ENCODE measurements around the gene CABYR.

DNA sequence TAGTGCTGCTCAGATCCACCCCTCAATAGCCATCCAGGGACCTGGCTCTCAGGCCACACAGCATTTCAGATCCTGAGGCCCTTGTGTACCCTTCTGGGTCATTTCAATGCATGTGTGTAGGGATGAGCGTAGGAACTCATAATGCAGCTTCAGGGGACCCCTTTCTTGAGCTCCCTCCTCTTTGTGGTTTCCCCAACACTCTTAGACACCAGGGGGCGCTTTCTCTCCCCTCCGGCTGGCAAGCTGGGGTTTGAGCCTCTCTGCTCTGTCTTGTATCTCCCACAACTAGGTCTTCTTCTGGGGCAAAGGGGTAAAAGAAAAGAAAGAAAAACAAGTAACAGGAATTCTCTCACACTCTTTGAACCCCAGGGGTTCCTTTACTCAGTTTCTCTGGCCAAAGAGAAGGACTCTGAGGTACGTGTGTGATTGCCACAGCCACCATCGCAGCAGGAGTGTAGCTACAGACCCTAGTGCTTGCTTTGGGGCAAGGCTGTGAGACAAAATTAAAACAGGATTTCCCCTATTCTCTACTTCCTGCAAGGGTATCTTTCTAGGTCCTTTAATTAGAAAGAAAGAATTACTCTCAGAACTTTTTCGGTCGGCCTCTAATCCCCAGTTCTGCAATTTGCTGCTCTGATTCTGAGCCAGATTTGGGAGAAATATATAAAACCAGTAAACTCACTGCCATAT lies 38.0 kb downstream of the CABYR start:
- TF ChIP-seq, protein P1, sequence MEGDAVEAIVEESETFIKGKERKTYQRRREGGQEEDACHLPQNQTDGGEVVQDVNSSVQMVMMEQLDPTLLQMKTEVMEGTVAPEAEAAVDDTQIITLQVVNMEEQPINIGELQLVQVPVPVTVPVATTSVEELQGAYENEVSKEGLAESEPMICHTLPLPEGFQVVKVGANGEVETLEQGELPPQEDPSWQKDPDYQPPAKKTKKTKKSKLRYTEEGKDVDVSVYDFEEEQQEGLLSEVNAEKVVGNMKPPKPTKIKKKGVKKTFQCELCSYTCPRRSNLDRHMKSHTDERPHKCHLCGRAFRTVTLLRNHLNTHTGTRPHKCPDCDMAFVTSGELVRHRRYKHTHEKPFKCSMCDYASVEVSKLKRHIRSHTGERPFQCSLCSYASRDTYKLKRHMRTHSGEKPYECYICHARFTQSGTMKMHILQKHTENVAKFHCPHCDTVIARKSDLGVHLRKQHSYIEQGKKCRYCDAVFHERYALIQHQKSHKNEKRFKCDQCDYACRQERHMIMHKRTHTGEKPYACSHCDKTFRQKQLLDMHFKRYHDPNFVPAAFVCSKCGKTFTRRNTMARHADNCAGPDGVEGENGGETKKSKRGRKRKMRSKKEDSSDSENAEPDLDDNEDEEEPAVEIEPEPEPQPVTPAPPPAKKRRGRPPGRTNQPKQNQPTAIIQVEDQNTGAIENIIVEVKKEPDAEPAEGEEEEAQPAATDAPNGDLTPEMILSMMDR (IDR thresholded peaks at IDR 0.05): peak in 2 of 3 donors; percentile 23 to 35
- TF ChIP-seq POLR2A (IDR thresholded peaks at IDR 0.05): no peak
